HL-60 (cell line): ENCODE data around the gene SOX1.

Experiments used
- DNase-seq, 2 experiments: peaks; one replicate each; pipeline ENCODE4 v3.0.0-alpha.2; 2010 to 2020; ENCODE audit warnings: low read depth in 1 of 2, low spot score in 1 of 2
- H3K27ac ChIP-seq: fragments of 250-450 bp; sonication (Bioruptor Pico); replicated peaks from 2 replicates; pipeline ENCODE4 v1.5.1; 2020; ENCODE audit warnings: mild to moderate bottlenecking, moderate library complexity
- H3K27me3 ChIP-seq: fragments of 250-450 bp; sonication (Bioruptor Pico); 2 replicates; pipeline ENCODE4 v1.5.1; 2021; ENCODE audit warnings: mild to moderate bottlenecking, moderate library complexity; ENCODE audit not compliant: insufficient read depth, poor library complexity, severe bottlenecking
- H3K4me3 ChIP-seq: replicated peaks from 2 replicates; pipeline ENCODE4 v1.5.1; 2011; ENCODE audit warnings: mild to moderate bottlenecking, control low read depth, low read length; ENCODE audit not compliant: insufficient read depth
- CTCF ChIP-seq: IDR thresholded peaks from one replicate; pipeline ENCODE4 v1.5.1; 2011; ENCODE audit warnings: low read length, control low read depth, inconsistent platforms; ENCODE audit not compliant: insufficient read depth
- GABPA ChIP-seq: IDR thresholded peaks from 2 replicates; pipeline ENCODE4 v1.6.1; 2012; ENCODE audit warnings: low read depth
- POLR2AphosphoS5 ChIP-seq: IDR thresholded peaks from 2 replicates; pipeline ENCODE4 v1.6.1; 2012; ENCODE audit warnings: low read depth
- REST ChIP-seq: IDR thresholded peaks from 2 replicates; pipeline ENCODE4 v1.6.1; 2012; ENCODE audit warnings: low read depth; ENCODE audit not compliant: insufficient replicate concordance
- SPI1 ChIP-seq: IDR thresholded peaks from 2 replicates; pipeline ENCODE4 v1.6.1; 2012; ENCODE audit warnings: low read depth, mild to moderate bottlenecking, borderline replicate concordance

SOX1 gene

GRCh38 chr13:112068540-112069060, 1.7 kb downstream of the SOX1 start:
- no peak overlapping the region for H3K27ac ChIP-seq
- H3K27me3 ChIP-seq, result peaks cover 73% of the 10 kb centered on the region
- no peak for TF ChIP-seq CTCF
- TF ChIP-seq GABPA, result no peak
- TF ChIP-seq REST, result no peak
- no peak for TF ChIP-seq SPI1
- no peak for TF ChIP-seq POLR2AphosphoS5
- H3K4me3 ChIP-seq, result no peak overlapping the region
- DNase-seq, result no peak

GRCh38 chr13:112069061-112069844, 2.3 kb downstream of the SOX1 start:
- peaks cover 73% of the 10 kb centered on the region for H3K27me3 ChIP-seq
- no peak overlapping the region for H3K27ac ChIP-seq
- no peak overlapping the region for H3K4me3 ChIP-seq
- no peak for TF ChIP-seq REST
- TF ChIP-seq GABPA, result no peak
- no peak for TF ChIP-seq SPI1
- no peak for TF ChIP-seq POLR2AphosphoS5
- no peak for TF ChIP-seq CTCF
- DNase-seq, result no peak

- no peak overlapping the region for H3K27ac ChIP-seq
- DNase-seq, result no peak
- TF ChIP-seq POLR2AphosphoS5 (no peak), CTCF (no peak), GABPA (no peak), SPI1 (no peak), REST (no peak)
- H3K4me3 ChIP-seq, result no peak overlapping the region
- H3K27me3 ChIP-seq, result peaks cover 73% of the 10 kb centered on the region
Measured at GRCh38 chr13:112069845-112070251, 2.9 kb downstream of the SOX1 start.
